Stomach (tissue), 9 donors: ENCODE data around the gene NUP188. TPM values are rescaled to one million over a fixed set of nuclear protein-coding genes. Genes with fewer than 3 reads are reported as not detected.

Experiments used
- DNase-seq, 2 donors: peaks; one replicate each; pipeline versions ENCODE4 v3.0.0 to v3.0.0-alpha.2; 2013 to 2019
- H3K27ac ChIP-seq, 5 donors: fragments of 200-600 bp in 4 of 5; sonication (generic) in 4 of 5; one replicate each; pipeline ENCODE4 v1.5.1; 2013 to 2019; ENCODE audit warnings: mild to moderate bottlenecking in 1 of 5, moderate library complexity in 1 of 5
- H3K27me3 ChIP-seq, 3 donors: fragments of 200-600 bp; sonication (generic); one replicate each; pipeline ENCODE4 v1.5.1; 2017 to 2019; ENCODE audit warnings: mixed run types in 1 of 3
- H3K36me3 ChIP-seq, 4 donors: fragments of 200-600 bp; sonication (generic); 1 replicate in 3 of 4; 2 replicates in 1 of 4; pipeline ENCODE4 v1.5.1; 2016 to 2019
- H3K4me1 ChIP-seq, 4 donors: fragments of 200-600 bp; sonication (generic); one replicate each; pipeline ENCODE4 v1.5.1; 2016 to 2019
- H3K4me3 ChIP-seq, 4 donors: fragments of 200-600 bp; sonication (generic) in 3 of 4; one replicate each; pipeline ENCODE4 v1.5.1; 2016 to 2019; ENCODE audit warnings: mild to moderate bottlenecking in 1 of 4
- H3K9me3 ChIP-seq, 4 donors: fragments of 200-600 bp; sonication (generic); one replicate each; pipeline ENCODE4 v1.5.1; 2016 to 2019
- EP300 ChIP-seq: sonication (generic); formaldehyde crosslinking; IDR thresholded peaks from one replicate; pipeline ENCODE4 v1.6.1; 2017; ENCODE audit warnings: antibody characterized with exemption
- POLR2A ChIP-seq, 4 donors: fragments of 450-650 bp; IDR thresholded peaks; one replicate each; pipeline ENCODE4 v1.6.1; 2016; ENCODE audit warnings: antibody characterized with exemption in 4 of 4, control low read depth in 2 of 4, mild to moderate bottlenecking in 1 of 4, moderate library complexity in 1 of 4
- POLR2AphosphoS5 ChIP-seq, 3 donors: sonication (generic); formaldehyde crosslinking; IDR thresholded peaks; one replicate each; pipeline ENCODE4 v1.6.1; 2016; ENCODE audit warnings: antibody characterized with exemption in 3 of 3
- WGBS, 5 donors: extraction: QIAGEN DNeasy Blood & Tissue Kit in 3 of 5; methylation state at CpG; one replicate each; pipeline versions ENCODE4 v1.1.5 to v1.1.7; 2013 to 2018; 5-methylcytosine and 5-hydroxymethylcytosine counted together
- intact Hi-C: fragments of 100-400 bp; cut with DNase I; formaldehyde crosslinking; loops from one replicate; pipeline ENCODE4 v1.15.1; 2023; ENCODE audit warnings: low total_unique reads
- polyA plus RNA-seq, 3 donors: library from polyadenylated mRNA; stranded (reverse); fragments of 200-250 nt; gene quantifications; one replicate each; pipeline ENCODE4 v1.2.3, GENCODE V29; 2013
- total RNA-seq, 5 donors: library from RNA; depleted of rRNA; stranded (reverse); fragments of >200 nt; gene quantifications; one replicate each; pipeline versions ENCODE4 v1.1.0 to v1.2.3, GENCODE V29; 2014 to 2016
- TF ChIP-seq, protein P1 (sequence below), 7 experiments: fragments of 450-650 bp in 4 of 7; fragments of 200-600 bp in 3 of 7; sonication (generic) in 3 of 7; IDR thresholded peaks; one replicate each; pipeline ENCODE4 v1.5.1; 2016 to 2019; ENCODE audit warnings: antibody characterized with exemption in 7 of 7, control low read depth in 2 of 7, mild to moderate bottlenecking in 1 of 7
- donor health status: healthy with polysubstance abuse.
- donor health status: Bipolar disorder and iron deficiency.
- donor health status: healthy.

Gene NUP188
- total and polyA plus RNA-seq, 8 donors = 4.4 to 79.9 (median 36.7) TPM

DNA sequence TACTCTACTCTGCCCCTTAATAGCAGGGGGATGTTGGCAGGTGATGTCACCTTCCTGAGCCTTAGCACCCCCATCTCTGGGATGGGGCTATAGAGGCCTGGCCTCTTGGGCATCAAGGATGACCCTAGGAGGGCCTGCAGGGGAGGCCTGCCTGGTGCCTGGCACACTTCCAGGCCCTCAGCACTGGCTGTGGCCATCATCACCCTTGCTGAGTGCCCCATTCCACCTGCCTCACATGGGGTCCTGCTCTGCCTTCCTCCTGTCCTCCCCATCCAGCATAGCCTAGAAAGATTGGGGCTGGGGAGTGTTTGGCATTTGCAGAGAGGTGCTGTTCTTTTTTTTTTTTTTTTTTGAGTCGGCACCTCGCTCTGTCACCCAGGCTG is 44.4 kb upstream of the NUP188 start:
- H3K9me3 ChIP-seq = no peaks in the 10 kb centered on the region
- no peak overlapping the region for H3K4me3 ChIP-seq
- peaks cover 21 to 37% (median 36%) of the 10 kb centered on the region in 4 donors for H3K36me3 ChIP-seq
- TF ChIP-seq, protein P1, sequence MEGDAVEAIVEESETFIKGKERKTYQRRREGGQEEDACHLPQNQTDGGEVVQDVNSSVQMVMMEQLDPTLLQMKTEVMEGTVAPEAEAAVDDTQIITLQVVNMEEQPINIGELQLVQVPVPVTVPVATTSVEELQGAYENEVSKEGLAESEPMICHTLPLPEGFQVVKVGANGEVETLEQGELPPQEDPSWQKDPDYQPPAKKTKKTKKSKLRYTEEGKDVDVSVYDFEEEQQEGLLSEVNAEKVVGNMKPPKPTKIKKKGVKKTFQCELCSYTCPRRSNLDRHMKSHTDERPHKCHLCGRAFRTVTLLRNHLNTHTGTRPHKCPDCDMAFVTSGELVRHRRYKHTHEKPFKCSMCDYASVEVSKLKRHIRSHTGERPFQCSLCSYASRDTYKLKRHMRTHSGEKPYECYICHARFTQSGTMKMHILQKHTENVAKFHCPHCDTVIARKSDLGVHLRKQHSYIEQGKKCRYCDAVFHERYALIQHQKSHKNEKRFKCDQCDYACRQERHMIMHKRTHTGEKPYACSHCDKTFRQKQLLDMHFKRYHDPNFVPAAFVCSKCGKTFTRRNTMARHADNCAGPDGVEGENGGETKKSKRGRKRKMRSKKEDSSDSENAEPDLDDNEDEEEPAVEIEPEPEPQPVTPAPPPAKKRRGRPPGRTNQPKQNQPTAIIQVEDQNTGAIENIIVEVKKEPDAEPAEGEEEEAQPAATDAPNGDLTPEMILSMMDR (IDR thresholded peaks at IDR 0.05) = no peak
- TF ChIP-seq POLR2AphosphoS5 (IDR thresholded peaks at IDR 0.05) (no peak), POLR2A (IDR thresholded peaks at IDR 0.05) (no peak), EP300 (no peak)
- H3K27ac ChIP-seq = peak overlapping the region; percentile 60 to 78 (median 74)
- H3K27me3 ChIP-seq = no peaks in the 10 kb centered on the region
- H3K4me1 ChIP-seq = peaks cover 22 to 62% (median 45%) of the 10 kb centered on the region in 4 donors
- DNase-seq = no peak
- intact Hi-C loops = no loop called here
- WGBS, 5 donors = 80 to 100% (median 96%) methylated on average over 1 to 2 of the region's 2 CpGs; no CpG with 5 or more reads in 1 of the 5 donors

DNA sequence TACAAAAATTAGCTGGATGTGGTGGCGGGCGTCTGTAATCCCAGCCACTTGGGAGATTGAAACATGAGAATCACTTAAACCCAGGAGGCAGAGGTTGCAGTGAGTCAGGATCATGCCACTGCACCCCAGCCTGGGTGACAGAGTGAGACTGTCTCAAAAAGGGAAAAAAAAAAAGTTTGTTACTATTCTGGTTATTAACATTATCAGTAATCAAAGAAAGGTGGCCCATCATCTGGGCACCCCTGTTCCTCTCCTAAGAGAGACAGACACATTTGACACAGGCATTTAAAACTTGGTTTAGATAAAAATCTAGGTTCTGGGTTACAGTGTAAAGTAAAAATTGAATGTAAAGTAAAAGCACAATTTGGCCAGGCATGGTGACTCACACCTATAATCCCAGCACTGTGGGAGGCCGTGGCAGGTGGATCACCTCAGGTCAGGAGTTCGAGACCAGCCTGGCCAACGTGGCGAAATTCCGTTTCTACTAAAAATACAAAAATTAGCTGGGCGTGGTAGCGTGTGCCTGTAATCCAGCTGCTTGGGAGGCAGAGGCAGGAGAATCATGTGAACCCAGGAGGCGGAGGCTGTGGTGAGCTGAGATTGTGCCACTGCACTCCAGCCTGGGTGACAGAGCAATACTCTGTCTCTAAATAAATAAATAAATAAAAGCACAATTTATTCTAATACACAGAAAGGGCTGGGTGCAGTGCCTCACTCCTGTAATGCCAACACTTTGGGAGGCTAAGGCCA is 43.5 kb upstream of the NUP188 start:
- 86 to 95% (median 94%) methylated on average over 10 of the region's 10 CpGs for WGBS, 5 donors
- H3K4me1 ChIP-seq = peaks cover 19 to 52% (median 35%) of the 10 kb centered on the region in 4 donors
- H3K9me3 ChIP-seq = no peaks in the 10 kb centered on the region
- no peak overlapping the region for H3K4me3 ChIP-seq
- H3K27me3 ChIP-seq = no peaks in the 10 kb centered on the region
- intact Hi-C loops = no loop called here
- peaks cover 22 to 39% (median 37%) of the 10 kb centered on the region in 4 donors for H3K36me3 ChIP-seq
- no peak for DNase-seq
- H3K27ac ChIP-seq = peak overlapping the region in 1 of 5 donors; percentile 74
- TF ChIP-seq, protein P1 (IDR thresholded peaks at IDR 0.05) = no peak
- TF ChIP-seq POLR2AphosphoS5 (IDR thresholded peaks at IDR 0.05) (no peak), POLR2A (IDR thresholded peaks at IDR 0.05) (no peak), EP300 (no peak)

DNA sequence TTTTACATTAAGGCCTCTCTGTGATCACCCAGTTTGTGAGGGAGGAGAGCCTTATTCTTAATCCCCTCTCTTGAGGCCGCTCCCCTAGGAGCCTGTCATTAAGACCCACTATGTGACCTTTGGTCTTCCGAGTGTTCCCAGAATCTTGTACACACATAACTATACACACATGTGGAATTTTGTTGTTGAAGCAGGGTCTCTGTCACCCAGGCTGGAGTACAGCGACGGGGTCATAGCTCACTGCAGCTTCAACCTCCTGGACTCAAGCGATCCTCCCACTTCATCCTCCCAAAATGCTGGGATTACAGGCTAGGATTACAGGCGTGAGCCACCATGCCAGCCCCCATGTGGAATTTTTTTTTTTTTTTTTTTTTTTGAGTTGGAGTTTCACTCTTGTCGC is 41.5 kb upstream of the NUP188 start:
- Histone ChIP-seq H3K9me3 (no peaks in the 10 kb centered on the region), H3K4me3 (no peak overlapping the region), H3K27me3 (no peaks in the 10 kb centered on the region), H3K36me3 (peaks cover 36 to 55% (median 48%) of the 10 kb centered on the region in 4 donors), H3K4me1 (peaks cover 24 to 55% (median 36%) of the 10 kb centered on the region in 4 donors), H3K27ac (peak overlapping the region in 1 of 5 donors; percentile 9)
- TF ChIP-seq POLR2AphosphoS5 (IDR thresholded peaks at IDR 0.05) (no peak), EP300 (no peak)
- TF ChIP-seq, protein P1 (IDR thresholded peaks at IDR 0.05) = no peak
- intact Hi-C loops = no loop called here
- DNase-seq = no peak
- 90 to 95% (median 92%) methylated on average over 7 of the region's 7 CpGs for WGBS, 5 donors

- H3K27ac ChIP-seq = no peak overlapping the region
- no peak overlapping the region for H3K4me3 ChIP-seq
- H3K27me3 ChIP-seq = no peaks in the 10 kb centered on the region
- no peak for TF ChIP-seq POLR2A (IDR thresholded peaks at IDR 0.05)
- no peak for TF ChIP-seq POLR2AphosphoS5 (IDR thresholded peaks at IDR 0.05)
- TF ChIP-seq, protein P1 (IDR thresholded peaks at IDR 0.05) = no peak
- TF ChIP-seq EP300 = no peak
- 40 to 66% (median 56%) methylated on average over 2 of the region's 2 CpGs for WGBS, 5 donors
- no peaks in the 10 kb centered on the region for H3K9me3 ChIP-seq
- H3K4me1 ChIP-seq = peaks cover 29 to 56% (median 40%) of the 10 kb centered on the region in 4 donors
- DNase-seq = no peak
- peaks cover 36 to 55% (median 50%) of the 10 kb centered on the region in 4 donors for H3K36me3 ChIP-seq
- intact Hi-C loops = no loop called here
Observed at GRCh38 chr9:128906741-128907140, 40.8 kb upstream of the NUP188 start.
